Lung (tissue), 12 donors: Measurements from ENCODE around the gene RRM1. TPM values are rescaled to one million over a fixed set of nuclear protein-coding genes. Genes with fewer than 3 reads are reported as not detected.

Experiments
- ATAC-seq: fragments of 200-7000 bp; cut with Tn5 transposase; one replicate; pipeline ENCODE4 v1.9.1; 2020; ENCODE audit warnings: moderate number of reproducible peaks; ENCODE audit not compliant: insufficient read depth, low FRiP score
- DNase-seq, 3 donors: peaks; one replicate each; pipeline ENCODE4 v3.0.0-alpha.2; 2013 to 2017
- H3K27ac ChIP-seq, 2 donors: one replicate each; pipeline ENCODE4 v1.5.1; 2013; ENCODE audit warnings: mild to moderate bottlenecking in 2 of 2, moderate library complexity in 2 of 2, control low read depth in 1 of 2, inconsistent platforms in 1 of 2, low read depth in 1 of 2, low read length in 1 of 2
- H3K27me3 ChIP-seq, 3 donors: one replicate each; pipeline ENCODE4 v1.5.1; 2013; ENCODE audit warnings: low read length in 2 of 3; ENCODE audit not compliant: control insufficient read depth in 3 of 3, insufficient read depth in 3 of 3
- H3K36me3 ChIP-seq, 4 donors: one replicate each; pipeline ENCODE4 v1.5.1; 2013; ENCODE audit warnings: low read length in 4 of 4, mild to moderate bottlenecking in 1 of 4, moderate library complexity in 1 of 4; ENCODE audit not compliant: control insufficient read depth in 4 of 4, insufficient read depth in 4 of 4
- H3K4me1 ChIP-seq, 5 donors: one replicate each; pipeline ENCODE4 v1.5.1; 2013; ENCODE audit warnings: low read length in 5 of 5, mild to moderate bottlenecking in 2 of 5, moderate library complexity in 1 of 5; ENCODE audit not compliant: control insufficient read depth in 5 of 5, insufficient read depth in 5 of 5
- H3K4me3 ChIP-seq: one replicate; pipeline ENCODE4 v1.5.1; 2013; ENCODE audit warnings: mild to moderate bottlenecking, control low read depth, moderate library complexity
- H3K9ac ChIP-seq, 2 donors: one replicate each; pipeline ENCODE4 v1.5.1; 2013; ENCODE audit warnings: low read length in 2 of 2, control low read depth in 1 of 2; ENCODE audit not compliant: insufficient read depth in 1 of 2
- H3K9me3 ChIP-seq, 4 donors: one replicate each; pipeline ENCODE4 v1.5.1; 2013; ENCODE audit warnings: low read length in 3 of 4, mild to moderate bottlenecking in 1 of 4, moderate library complexity in 1 of 4; ENCODE audit not compliant: control insufficient read depth in 4 of 4, insufficient read depth in 3 of 4
- CTCF ChIP-seq: IDR thresholded peaks from 2 replicates; pipeline ENCODE4 v1.5.1; 2012; ENCODE audit warnings: mild to moderate bottlenecking; ENCODE audit errors: control extremely low read depth, extremely low read depth
- WGBS, 2 donors: extraction: QIAGEN DNeasy Blood & Tissue Kit; methylation state at CpG; one replicate each; pipeline ENCODE4 v1.1.7; 2013; 5-methylcytosine and 5-hydroxymethylcytosine counted together
- polyA plus RNA-seq, 2 donors: library from polyadenylated mRNA; stranded (reverse); fragments of 200-250 nt; gene quantifications; one replicate each; pipeline ENCODE4 v1.2.1, GENCODE V29; 2013
- total RNA-seq, 2 donors: library from RNA; depleted of rRNA in 1 of 2; stranded (reverse); fragments of >200 nt in 1 of 2; gene quantifications; one replicate each; pipeline ENCODE4 v1.2.1, GENCODE V29; 2014 to 2021
- donor health status: control.
- donor health status: control.
- donor health status: Bipolar disorder and iron deficiency.
- donor health status: healthy.
- donor health status: DM: yes; HTN: yes; CAD: no.

Gene RRM1
- total and polyA plus RNA-seq, 4 donors, result 9.4 to 46.5 (median 25.8) TPM

- Histone ChIP-seq H3K9me3 (no peaks in the 10 kb centered on the region), H3K9ac (no peak overlapping the region), H3K4me1 (peaks cover 0 to 21% (median 8%) of the 10 kb centered on the region in 5 donors), H3K4me3 (no peak overlapping the region), H3K27me3 (no peaks in the 10 kb centered on the region), H3K27ac (no peak overlapping the region), H3K36me3 (peaks cover 0 to 8% (median 0%) of the 10 kb centered on the region in 4 donors)
- 64 to 73% methylated on average over 4 of the region's 4 CpGs for WGBS, 2 donors
- no peak for TF ChIP-seq CTCF
- DNase-seq (no peak), ATAC-seq (no peak)
Measured at GRCh38 chr11:4098026-4098621, 3.5 kb downstream of the RRM1 start.

- Histone ChIP-seq H3K36me3 (peaks cover 4 to 22% (median 5%) of the 10 kb centered on the region in 4 donors), H3K27ac (no peak overlapping the region), H3K27me3 (no peaks in the 10 kb centered on the region), H3K4me3 (no peak overlapping the region), H3K9ac (no peak overlapping the region), H3K9me3 (no peaks in the 10 kb centered on the region), H3K4me1 (no peaks in the 10 kb centered on the region)
- WGBS, 2 donors, result 77 to 91% methylated on average over 4 of the region's 4 CpGs
- TF ChIP-seq CTCF, result no peak
- ATAC-seq (no peak), DNase-seq (no peak)
Measured at GRCh38 chr11:4102711-4103110, 8.1 kb downstream of the RRM1 start.

- Histone ChIP-seq H3K36me3 (peaks cover 4 to 24% (median 7%) of the 10 kb centered on the region in 4 donors), H3K9me3 (no peaks in the 10 kb centered on the region), H3K4me1 (no peaks in the 10 kb centered on the region), H3K9ac (no peak overlapping the region), H3K27ac (no peak overlapping the region), H3K4me3 (no peak overlapping the region), H3K27me3 (no peaks in the 10 kb centered on the region)
- TF ChIP-seq CTCF, result no peak
- ATAC-seq (no peak), DNase-seq (no peak)
- WGBS, 2 donors, result 67 to 88% methylated on average over 2 of the region's 2 CpGs
Measured at GRCh38 chr11:4103269-4103668, 8.7 kb downstream of the RRM1 start.

GRCh38 chr11:4105916-4106315 lies 11.3 kb downstream of the RRM1 start:
- 96% methylated on average over 1 of the region's 1 CpG for WGBS, 2 donors
- no peak for TF ChIP-seq CTCF
- Histone ChIP-seq H3K9me3 (no peaks in the 10 kb centered on the region), H3K4me1 (no peaks in the 10 kb centered on the region), H3K36me3 (peaks cover 7 to 24% (median 14%) of the 10 kb centered on the region in 4 donors), H3K4me3 (no peak overlapping the region), H3K27me3 (no peaks in the 10 kb centered on the region), H3K27ac (no peak overlapping the region), H3K9ac (no peak overlapping the region)
- no peak for ATAC-seq
- DNase-seq, result no peak
